Measurements from ENCODE around the gene SDK1.

The SDK1 gene

GRCh38 chr7:3781607-3782006, 480.6 kb downstream of the SDK1 start:
- no peak for DNase-seq (ENCODE audit: low read depth in 3 of 3)

- DNase-seq (ENCODE audit: low read depth in 3 of 3): no peak
Measured at GRCh38 chr7:3787717-3788264, 486.7 kb downstream of the SDK1 start.

GRCh38 chr7:3790803-3791202, 489.8 kb downstream of the SDK1 start:
- no peak for DNase-seq (ENCODE audit: low read depth in 3 of 3)

GRCh38 chr7:3791327-3791726, 490.3 kb downstream of the SDK1 start:
- DNase-seq (ENCODE audit: low read depth in 3 of 3): no peak

GRCh38 chr7:3795141-3795540, 494.1 kb downstream of the SDK1 start:
- no peak for DNase-seq (ENCODE audit: low read depth in 3 of 3)

- no peak for DNase-seq (ENCODE audit: low read depth in 3 of 3)
Measured at GRCh38 chr7:3795781-3796180, 494.7 kb downstream of the SDK1 start.

GRCh38 chr7:3805151-3805550, 504.1 kb downstream of the SDK1 start:
- DNase-seq (ENCODE audit: low read depth in 3 of 3): no peak

GRCh38 chr7:3806516-3806915, 505.5 kb downstream of the SDK1 start:
- no peak for DNase-seq (ENCODE audit: low read depth in 3 of 3)

- DNase-seq (ENCODE audit: low read depth in 3 of 3): no peak
Measured at GRCh38 chr7:3807824-3808223, 506.8 kb downstream of the SDK1 start.

- no peak for DNase-seq (ENCODE audit: low read depth in 3 of 3)
Measured at GRCh38 chr7:3821488-3821887, 520.4 kb downstream of the SDK1 start.

- DNase-seq (ENCODE audit: low read depth in 3 of 3): no peak
Measured at GRCh38 chr7:3825491-3825890, 524.4 kb downstream of the SDK1 start.

GRCh38 chr7:3832199-3832598, 531.1 kb downstream of the SDK1 start:
- no peak for DNase-seq (ENCODE audit: low read depth in 3 of 3)

GRCh38 chr7:3835109-3835508, 534.1 kb downstream of the SDK1 start:
- DNase-seq (ENCODE audit: low read depth in 3 of 3): no peak

- no peak for DNase-seq (ENCODE audit: low read depth in 3 of 3)
Measured at GRCh38 chr7:3836855-3837254, 535.8 kb downstream of the SDK1 start.

- DNase-seq (ENCODE audit: low read depth in 3 of 3): no peak
Measured at GRCh38 chr7:3844540-3845151, 543.6 kb downstream of the SDK1 start.

- no peak for DNase-seq (ENCODE audit: low read depth in 3 of 3)
Measured at GRCh38 chr7:3846738-3847137, 545.7 kb downstream of the SDK1 start.

- no peak for DNase-seq (ENCODE audit: low read depth in 3 of 3)
Measured at GRCh38 chr7:3847336-3847735, 546.3 kb downstream of the SDK1 start.

- DNase-seq (ENCODE audit: low read depth in 3 of 3): no peak
Measured at GRCh38 chr7:3859431-3859830, 558.4 kb downstream of the SDK1 start.

GRCh38 chr7:3860932-3861331, 559.9 kb downstream of the SDK1 start:
- DNase-seq (ENCODE audit: low read depth in 3 of 3): no peak

GRCh38 chr7:3861386-3861785, 560.3 kb downstream of the SDK1 start:
- DNase-seq (ENCODE audit: low read depth in 3 of 3): no peak

- DNase-seq (ENCODE audit: low read depth in 3 of 3): no peak
Measured at GRCh38 chr7:3861941-3862340, 560.9 kb downstream of the SDK1 start.

GRCh38 chr7:3862774-3863173, 561.7 kb downstream of the SDK1 start:
- DNase-seq (ENCODE audit: low read depth in 3 of 3): no peak

- no peak for DNase-seq (ENCODE audit: low read depth in 3 of 3)
Measured at GRCh38 chr7:3866277-3866676, 565.2 kb downstream of the SDK1 start.

- DNase-seq (ENCODE audit: low read depth in 3 of 3): no peak
Measured at GRCh38 chr7:3867863-3868262, 566.8 kb downstream of the SDK1 start.
